Activated naive CD4-positive, alpha-beta T cell treated with Interleukin-2 at 50 U/mL for 16 hours (primary cell): Measurements from ENCODE around the gene TMEM130.
"Not testable (repeated sequence)": the region's sequence is repeated elsewhere in the genome, so short reads cannot be mapped to it uniquely, and the experiment has no call there.

ENCODE experiments used
- DNase-seq: peaks from one replicate; pipeline ENCODE4 v3.0.0-alpha.2; 2020

Gene TMEM130

GRCh38 chr7:98875501-98875900, 5.7 kb upstream of the TMEM130 start:
- DNase-seq: no peak

DNA sequence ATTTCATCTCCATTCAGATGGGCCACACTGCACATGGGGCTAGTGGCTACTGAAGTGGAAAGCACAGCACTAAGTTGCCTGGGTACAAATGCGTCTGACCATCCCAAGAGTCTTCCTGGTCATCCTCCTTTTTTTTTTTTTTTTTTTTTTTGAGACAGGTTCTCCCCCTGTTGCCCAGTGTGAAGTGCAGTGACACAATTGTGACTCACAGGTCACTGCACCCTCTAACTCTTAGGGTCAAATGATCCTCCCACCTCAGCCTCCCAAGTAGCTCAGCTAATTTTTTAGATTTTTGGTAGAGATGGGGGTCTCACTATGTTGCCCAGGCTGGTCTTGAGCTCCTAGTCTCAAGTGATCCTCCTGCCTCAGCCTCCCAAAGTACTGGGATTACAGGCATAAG, 5.1 kb upstream of the TMEM130 start:
- DNase-seq: no peak

DNA sequence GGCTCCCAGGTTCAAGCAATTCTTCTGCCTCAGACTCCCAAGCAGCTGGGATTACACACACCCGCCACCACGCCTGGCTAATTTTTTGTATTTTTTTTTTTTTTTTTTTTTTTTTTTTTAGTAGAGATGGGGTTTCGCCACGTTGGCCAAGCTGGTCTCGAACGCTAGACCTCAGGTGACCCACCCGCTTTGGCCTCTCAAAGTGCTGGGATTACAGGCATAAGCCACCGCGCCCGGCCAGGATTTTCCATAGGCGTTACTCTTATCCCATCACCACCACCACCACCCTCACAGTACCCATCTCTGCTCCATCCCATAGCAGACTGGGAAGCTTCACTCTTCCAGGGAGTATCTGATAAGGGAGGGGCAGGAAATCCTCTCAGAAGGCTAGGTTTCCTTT, 3.8 kb upstream of the TMEM130 start:
- not testable (repeated sequence) for DNase-seq

- peak; percentile 29 for DNase-seq
Observed at GRCh38 chr7:98872328-98872924, 2.6 kb upstream of the TMEM130 start.

- DNase-seq: no peak
Observed at GRCh38 chr7:98870807-98871491, 1.1 kb upstream of the TMEM130 start.

GRCh38 chr7:98870121-98870651, 372 bp upstream of the TMEM130 start:
- DNase-seq: peak; percentile 79

- no peak for DNase-seq
Observed at GRCh38 chr7:98869027-98869596, 702 bp downstream of the TMEM130 start.

DNA sequence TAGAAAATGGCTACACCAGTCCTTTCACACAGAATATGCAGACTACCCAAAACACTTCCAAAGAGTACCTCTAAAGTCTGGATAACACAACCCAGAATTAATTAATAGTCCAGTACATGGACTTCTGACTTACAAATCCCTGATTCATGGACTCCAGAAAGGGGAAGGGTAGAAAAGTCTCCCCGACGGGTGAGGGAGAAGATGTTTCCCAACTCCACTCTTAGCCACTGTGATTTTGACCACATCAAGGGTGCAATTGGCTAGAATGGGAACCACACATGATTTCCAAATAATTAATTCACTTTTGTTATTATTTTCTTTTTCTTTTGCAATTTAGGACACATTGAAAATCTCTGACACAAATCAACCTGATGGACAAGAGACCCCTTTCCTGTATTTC, 1.4 kb downstream of the TMEM130 start:
- no peak for DNase-seq

DNA sequence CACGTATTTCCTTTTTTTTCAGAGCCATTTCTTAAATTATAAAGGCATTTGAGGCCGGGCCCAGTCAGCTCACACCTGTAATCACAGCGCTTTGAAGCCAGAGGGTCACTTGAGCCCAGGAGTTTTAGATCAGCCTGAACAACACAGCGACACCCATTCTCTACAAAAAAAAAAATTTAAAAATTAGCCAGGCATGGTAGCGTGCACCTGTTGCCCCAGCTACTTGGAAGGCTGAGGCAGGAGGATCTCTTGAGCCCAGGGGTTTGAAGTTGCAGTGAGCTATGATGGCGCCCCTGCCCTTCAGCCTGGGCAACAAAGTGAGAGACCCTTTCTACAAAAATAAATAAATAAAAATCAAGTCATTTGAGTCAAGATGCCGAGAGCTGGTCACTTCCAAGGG, 3.0 kb downstream of the TMEM130 start:
- DNase-seq: no peak

GRCh38 chr7:98866351-98866750, 3.5 kb downstream of the TMEM130 start:
- no peak for DNase-seq

- DNase-seq: no peak
Observed at GRCh38 chr7:98864731-98865453, 4.9 kb downstream of the TMEM130 start.

- DNase-seq: no peak
Observed at GRCh38 chr7:98863601-98864000, 6.2 kb downstream of the TMEM130 start.

DNA sequence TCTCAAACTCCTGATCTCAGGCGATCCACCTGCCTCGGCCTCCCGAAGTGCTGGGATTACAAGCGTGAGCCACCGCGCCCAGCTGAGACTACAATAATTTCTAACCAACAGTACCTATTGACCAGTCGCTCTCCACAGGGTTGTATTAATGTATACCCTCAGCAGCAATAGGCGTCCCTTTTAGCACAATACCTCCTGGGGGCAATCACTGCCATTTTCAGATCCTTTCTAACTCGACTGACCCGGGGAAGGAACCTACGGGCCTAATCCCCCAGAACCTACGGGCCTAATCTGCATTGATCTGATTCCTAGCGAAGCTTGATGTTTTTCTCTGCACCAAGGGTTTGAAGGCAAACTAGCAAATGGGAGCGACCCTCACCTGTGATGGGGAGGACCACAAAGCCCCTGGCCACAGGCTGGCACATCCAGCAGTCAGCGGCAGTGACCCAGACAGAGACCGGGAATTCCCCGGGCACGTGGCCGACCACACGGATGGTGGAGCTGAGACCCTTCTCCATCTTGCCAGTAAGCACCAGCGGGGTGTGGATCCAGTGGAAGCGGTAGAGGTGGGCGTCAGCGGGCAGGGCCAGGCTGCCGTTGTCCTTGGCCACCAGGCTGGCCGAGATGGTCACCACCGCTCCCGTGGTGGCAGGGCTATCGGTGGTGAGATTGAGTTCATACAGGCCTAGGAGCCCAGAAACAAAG, 6.9 kb downstream of the TMEM130 start:
- DNase-seq: no peak

DNA sequence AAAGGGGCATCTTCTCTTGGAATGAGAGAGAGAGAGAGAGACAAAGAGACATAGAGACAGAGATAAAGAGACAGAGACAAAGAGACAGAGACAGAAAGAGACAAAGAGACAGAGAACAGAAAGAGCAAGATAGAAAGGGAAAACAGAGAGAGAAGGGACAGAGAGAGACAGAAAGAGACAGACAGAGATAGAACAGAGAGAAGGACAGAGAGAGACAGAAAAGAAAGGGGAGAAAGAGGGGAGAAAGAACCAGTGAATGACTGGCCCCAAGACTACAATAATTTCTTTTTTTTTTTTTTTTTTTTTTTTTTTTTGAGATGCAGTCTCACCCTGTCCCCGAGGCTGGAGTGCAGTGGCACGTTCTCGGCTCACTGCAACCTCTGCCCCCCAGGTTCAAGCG, 7.6 kb downstream of the TMEM130 start:
- no peak for DNase-seq

GRCh38 chr7:98860071-98860470, 9.7 kb downstream of the TMEM130 start:
- no peak for DNase-seq

DNA sequence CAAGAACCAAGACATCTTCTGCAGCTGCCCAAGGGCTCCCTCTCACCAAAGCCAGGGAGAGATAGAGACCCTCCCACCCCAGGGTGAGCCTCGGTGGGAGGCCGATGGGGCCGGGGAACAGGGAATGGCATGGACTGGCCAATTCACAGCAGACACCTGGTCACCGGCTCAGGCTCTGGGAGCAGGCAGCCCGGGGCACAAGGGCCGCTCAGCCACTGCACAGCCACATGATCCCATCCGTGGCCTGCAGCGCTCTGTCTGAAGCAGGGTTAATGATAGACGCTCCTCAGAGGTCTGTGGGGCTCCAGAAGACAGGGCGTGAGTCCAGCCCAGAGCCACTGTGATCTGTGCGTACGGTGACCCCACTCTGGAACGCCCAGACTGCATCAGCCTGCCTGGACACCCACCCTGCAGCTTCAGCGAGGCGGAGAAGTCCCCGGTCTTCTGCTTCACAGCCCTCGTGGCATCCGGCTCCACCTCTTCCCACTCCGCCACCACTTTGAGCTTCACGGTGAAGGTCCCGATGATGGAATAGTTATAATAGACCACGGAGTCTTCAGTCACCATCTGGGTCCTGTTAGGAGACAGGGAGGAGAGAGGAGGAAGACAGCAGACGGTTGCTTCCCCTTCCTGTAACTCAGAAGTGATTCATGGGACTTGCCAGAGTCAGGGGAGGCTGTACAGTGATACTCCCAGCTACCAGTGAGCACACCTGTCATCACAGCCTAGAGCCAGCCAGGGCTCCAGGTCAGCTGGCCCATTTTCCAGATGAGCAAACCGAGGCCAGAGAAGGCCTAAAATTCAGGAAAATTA, 14.0 kb downstream of the TMEM130 start:
- no peak for DNase-seq

DNA sequence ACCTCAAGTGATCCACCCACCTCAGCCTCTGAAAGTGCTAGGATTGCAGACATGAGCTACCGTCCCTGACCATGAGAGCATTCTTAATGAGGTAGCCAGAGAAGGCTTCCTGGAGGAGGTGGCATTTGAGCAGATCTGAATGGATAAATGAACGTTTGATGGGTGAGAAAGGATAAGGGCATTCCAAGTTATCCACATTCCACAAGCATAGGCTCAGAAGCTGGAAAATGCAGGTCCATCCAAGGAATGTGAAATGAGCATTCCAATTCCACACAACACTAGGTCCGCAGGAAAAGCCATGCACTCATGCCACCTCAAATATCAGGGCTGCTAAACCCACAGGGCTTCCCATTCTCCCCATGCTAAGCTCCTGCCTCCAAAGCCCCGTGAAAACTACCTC, 17.0 kb downstream of the TMEM130 start:
- no peak for DNase-seq

- DNase-seq: no peak
Observed at GRCh38 chr7:98848918-98849317, 20.9 kb downstream of the TMEM130 start.

DNA sequence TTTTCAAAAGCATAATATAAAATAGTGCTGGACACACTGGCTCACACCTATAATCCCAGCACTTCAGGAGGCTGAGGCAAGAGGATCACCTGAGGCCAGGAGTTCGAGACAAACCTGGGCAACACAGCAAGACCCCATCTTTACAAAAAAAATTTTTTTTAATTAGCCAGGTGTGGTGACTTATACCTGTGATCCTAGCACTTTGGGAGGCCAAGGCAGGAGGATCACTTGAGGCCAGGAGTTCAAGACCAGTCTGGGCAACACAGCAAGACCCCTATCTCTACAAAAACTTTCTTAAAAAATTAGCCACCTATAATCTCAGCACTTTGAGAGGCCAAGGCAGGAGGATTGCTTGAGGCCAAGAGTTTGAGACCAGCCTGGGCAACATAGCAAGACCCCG, 27.3 kb downstream of the TMEM130 start:
- DNase-seq: not testable (repeated sequence)

DNA sequence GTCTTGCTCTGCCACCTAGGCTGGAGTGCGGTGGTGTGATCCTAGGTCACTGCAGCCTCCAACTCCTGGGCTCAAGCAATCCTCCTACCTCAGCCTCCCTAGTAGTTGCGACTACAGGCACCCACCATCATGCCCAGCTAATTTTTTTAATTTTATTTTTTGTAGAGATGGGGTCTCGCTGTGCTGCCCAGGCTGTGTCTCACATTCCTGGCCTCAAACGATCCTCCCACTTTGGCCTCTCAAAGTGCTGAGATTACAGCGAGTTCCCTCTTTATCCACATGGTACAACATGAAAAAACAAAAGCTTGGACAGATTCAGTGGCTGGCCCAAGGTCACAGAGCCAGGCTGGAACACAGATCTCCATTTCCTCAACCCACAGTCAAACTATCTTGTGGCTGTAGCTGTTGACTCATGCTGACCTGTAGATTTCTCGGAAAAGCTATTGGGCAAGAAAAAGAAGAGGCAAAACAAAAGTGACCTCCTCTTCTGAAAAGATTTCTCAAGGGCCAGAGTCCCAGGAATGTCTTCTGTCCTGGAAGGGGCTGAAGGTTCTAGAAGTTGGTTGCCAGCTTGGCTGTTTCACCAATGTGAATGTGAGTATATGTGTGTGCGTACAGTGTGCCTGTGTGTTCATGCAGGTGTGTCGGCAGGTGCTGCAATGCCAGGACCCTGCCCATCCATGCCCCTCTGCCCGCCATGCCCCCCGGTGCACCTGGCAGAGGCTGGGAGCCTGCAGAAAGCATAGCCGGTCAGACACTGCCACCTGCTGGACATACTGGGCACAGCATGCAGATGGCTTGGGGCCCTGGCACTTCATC, 28.4 kb downstream of the TMEM130 start:
- DNase-seq: peak; percentile 75

DNA sequence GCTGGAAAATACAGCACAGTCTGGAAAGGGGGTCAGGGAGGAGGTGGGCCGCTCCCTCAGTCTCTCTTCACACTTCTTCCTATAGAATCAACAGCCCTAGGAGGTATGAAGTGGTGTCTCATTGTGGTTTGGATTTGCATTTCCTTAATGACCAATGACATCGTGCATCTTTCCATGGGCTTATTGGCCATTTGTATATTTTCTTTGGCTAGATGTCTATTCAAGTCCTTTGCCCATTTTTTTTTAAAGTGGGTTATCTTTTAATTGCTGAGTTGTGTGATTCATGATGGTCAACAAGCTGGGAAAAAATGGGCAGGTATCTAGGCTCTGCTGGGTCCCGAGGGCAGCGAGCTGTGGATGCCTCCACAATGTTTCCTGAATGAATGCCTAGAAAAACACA, 29.1 kb downstream of the TMEM130 start:
- no peak for DNase-seq
